Measurements from ENCODE around the gene SYT13. TPM values are rescaled to one million over a fixed set of nuclear protein-coding genes. Genes with fewer than 3 reads are reported as not detected.

Gene SYT13
- polyA plus RNA-seq, 1 donor (not counting 4 experiments of a cell fraction or from before 2014, with no cell fraction given): not detected

DNA sequence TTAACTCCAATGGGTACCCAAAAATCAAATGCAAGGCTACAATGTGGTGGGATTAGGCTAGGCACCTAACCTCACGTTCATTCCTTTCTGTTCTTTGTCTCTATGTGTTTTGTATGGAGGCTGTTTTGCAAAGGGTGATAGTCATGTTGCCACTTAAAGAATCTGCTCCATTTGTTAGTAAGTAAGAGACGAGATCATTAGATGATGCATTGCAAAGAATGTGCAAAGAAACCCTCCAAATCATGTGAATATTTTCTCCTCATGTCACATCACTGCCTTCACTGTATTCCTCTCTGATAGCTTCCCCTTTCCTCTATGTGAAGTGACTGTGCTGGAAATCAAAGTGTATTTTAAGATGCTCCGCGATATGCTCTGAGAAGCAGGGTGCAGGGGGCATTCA lies 11.9 kb downstream of the SYT13 start:
- no peaks in the 10 kb centered on the region for H3K36me3 ChIP-seq (ENCODE audit: control insufficient read depth in 2 of 2, extremely low read depth in 1 of 2, insufficient read depth in 2 of 2, low read length in 2 of 2)
- no peak overlapping the region for H3K4me2 ChIP-seq (ENCODE audit: control insufficient read depth, extremely low read depth, insufficient read depth, low read depth, low read length)
- H3K27me3 ChIP-seq (ENCODE audit: control insufficient read depth, extremely low read depth, insufficient read depth, low read length): no peaks in the 10 kb centered on the region
- no peaks in the 10 kb centered on the region for H3K4me1 ChIP-seq (ENCODE audit: control insufficient read depth, extremely low read depth, insufficient read depth, low read length)
- no peaks in the 10 kb centered on the region for H4K20me1 ChIP-seq (ENCODE audit: control insufficient read depth, extremely low read depth, insufficient read depth, low read length)
- no peak overlapping the region for H2AFZ ChIP-seq (ENCODE audit: control insufficient read depth, low read length)
- H3K79me2 ChIP-seq (ENCODE audit: control insufficient read depth, insufficient read depth, low read length): no peaks in the 10 kb centered on the region
- DNase-seq (ENCODE audit: low read depth, low spot score): no peak
- dilution Hi-C loops (cut with MboI; ENCODE audit: extremely low pct_ligation_motif_present, low sequenced_read_pairs): no loop called here
- H3K27ac ChIP-seq (ENCODE audit: control insufficient read depth, insufficient read depth, low read length): no peak overlapping the region
- H3K9me3 ChIP-seq (ENCODE audit: control insufficient read depth, low read depth, low read length): no peaks in the 10 kb centered on the region
- TF ChIP-seq, protein P1, sequence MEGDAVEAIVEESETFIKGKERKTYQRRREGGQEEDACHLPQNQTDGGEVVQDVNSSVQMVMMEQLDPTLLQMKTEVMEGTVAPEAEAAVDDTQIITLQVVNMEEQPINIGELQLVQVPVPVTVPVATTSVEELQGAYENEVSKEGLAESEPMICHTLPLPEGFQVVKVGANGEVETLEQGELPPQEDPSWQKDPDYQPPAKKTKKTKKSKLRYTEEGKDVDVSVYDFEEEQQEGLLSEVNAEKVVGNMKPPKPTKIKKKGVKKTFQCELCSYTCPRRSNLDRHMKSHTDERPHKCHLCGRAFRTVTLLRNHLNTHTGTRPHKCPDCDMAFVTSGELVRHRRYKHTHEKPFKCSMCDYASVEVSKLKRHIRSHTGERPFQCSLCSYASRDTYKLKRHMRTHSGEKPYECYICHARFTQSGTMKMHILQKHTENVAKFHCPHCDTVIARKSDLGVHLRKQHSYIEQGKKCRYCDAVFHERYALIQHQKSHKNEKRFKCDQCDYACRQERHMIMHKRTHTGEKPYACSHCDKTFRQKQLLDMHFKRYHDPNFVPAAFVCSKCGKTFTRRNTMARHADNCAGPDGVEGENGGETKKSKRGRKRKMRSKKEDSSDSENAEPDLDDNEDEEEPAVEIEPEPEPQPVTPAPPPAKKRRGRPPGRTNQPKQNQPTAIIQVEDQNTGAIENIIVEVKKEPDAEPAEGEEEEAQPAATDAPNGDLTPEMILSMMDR (optimal IDR thresholded peaks at IDR 0.05 in 1 of 3, IDR thresholded peaks at IDR 0.05 in 1 of 3, conservative IDR thresholded peaks at IDR 0.05 in 1 of 3; ENCODE audit: extremely low read depth in 1 of 3, insufficient read depth in 2 of 3, low read length in 3 of 3): no peak
- TF ChIP-seq EZH2 (IDR thresholded peaks at IDR 0.05; ENCODE audit: low read length): no peak
- no peak overlapping the region for H3K4me3 ChIP-seq (ENCODE audit: control insufficient read depth in 2 of 3, extremely low read depth in 1 of 3, insufficient read depth in 2 of 3, low read depth in 1 of 3, low read length in 3 of 3)
- H3K9me1 ChIP-seq (ENCODE audit: control insufficient read depth, extremely low read depth, insufficient read depth, low read length): no peaks in the 10 kb centered on the region
- FAIRE-seq: no peak
- H3K9ac ChIP-seq (ENCODE audit: control insufficient read depth, extremely low read depth, insufficient read depth, low read length): no peak overlapping the region

DNA sequence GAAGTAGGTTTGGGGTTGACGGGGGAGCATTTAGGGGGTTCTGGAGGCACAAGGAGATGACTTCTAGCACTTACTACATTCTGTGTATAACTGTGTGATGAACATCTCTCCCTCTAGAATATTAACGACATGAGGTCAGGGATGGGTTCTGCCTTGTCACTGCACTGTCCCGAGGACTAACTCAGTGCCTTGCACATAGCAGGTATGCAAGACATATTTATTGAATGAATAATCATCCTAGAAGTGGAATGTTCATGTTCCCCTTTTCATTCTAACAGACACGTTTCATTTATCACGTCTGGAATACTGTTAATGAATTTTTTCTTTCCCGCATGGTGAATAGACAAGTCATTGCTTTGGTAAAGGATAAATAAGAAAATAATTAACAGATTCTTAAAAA lies 12.6 kb downstream of the SYT13 start:
- TF ChIP-seq EZH2 (IDR thresholded peaks at IDR 0.05; ENCODE audit: low read length): no peak
- TF ChIP-seq, protein P1 (optimal IDR thresholded peaks at IDR 0.05 in 1 of 3, IDR thresholded peaks at IDR 0.05 in 1 of 3, conservative IDR thresholded peaks at IDR 0.05 in 1 of 3; ENCODE audit: extremely low read depth in 1 of 3, insufficient read depth in 2 of 3, low read length in 3 of 3): no peak
- Histone ChIP-seq H3K9ac (ENCODE audit: control insufficient read depth, extremely low read depth, insufficient read depth, low read length) (no peak overlapping the region), H3K27me3 (ENCODE audit: control insufficient read depth, extremely low read depth, insufficient read depth, low read length) (no peaks in the 10 kb centered on the region), H3K36me3 (ENCODE audit: control insufficient read depth in 2 of 2, extremely low read depth in 1 of 2, insufficient read depth in 2 of 2, low read length in 2 of 2) (no peaks in the 10 kb centered on the region), H2AFZ (ENCODE audit: control insufficient read depth, low read length) (no peak overlapping the region), H3K27ac (ENCODE audit: control insufficient read depth, insufficient read depth, low read length) (no peak overlapping the region), H3K4me2 (ENCODE audit: control insufficient read depth, extremely low read depth, insufficient read depth, low read depth, low read length) (no peak overlapping the region), H4K20me1 (ENCODE audit: control insufficient read depth, extremely low read depth, insufficient read depth, low read length) (no peaks in the 10 kb centered on the region), H3K9me1 (ENCODE audit: control insufficient read depth, extremely low read depth, insufficient read depth, low read length) (no peaks in the 10 kb centered on the region), H3K79me2 (ENCODE audit: control insufficient read depth, insufficient read depth, low read length) (no peaks in the 10 kb centered on the region), H3K4me3 (ENCODE audit: control insufficient read depth in 2 of 3, extremely low read depth in 1 of 3, insufficient read depth in 2 of 3, low read depth in 1 of 3, low read length in 3 of 3) (no peak overlapping the region), H3K4me1 (ENCODE audit: control insufficient read depth, extremely low read depth, insufficient read depth, low read length) (no peaks in the 10 kb centered on the region), H3K9me3 (ENCODE audit: control insufficient read depth, low read depth, low read length) (no peaks in the 10 kb centered on the region)
- dilution Hi-C loops (cut with MboI; ENCODE audit: extremely low pct_ligation_motif_present, low sequenced_read_pairs): no loop called here
- no peak for FAIRE-seq
- no peak for DNase-seq (ENCODE audit: low read depth, low spot score)

Data from keratinocyte (primary cell).